HEK293 (cell line): ENCODE measurements around the gene VAV2.

Experiments
- TF ChIP-seq, protein P1 (sequence below): fragments of 450-650 bp; formaldehyde crosslinking; IDR thresholded peaks from 2 replicates; pipeline ENCODE4 v1.5.1; 2016; ENCODE audit warnings: missing biosample characterization, missing genetic modification characterization, borderline replicate concordance
- TF ChIP-seq, protein P2 (sequence below): fragments of 450-650 bp; formaldehyde crosslinking; IDR thresholded peaks from 2 replicates; pipeline ENCODE4 v1.5.1; 2016; ENCODE audit warnings: missing biosample characterization, missing genetic modification characterization

DNA sequence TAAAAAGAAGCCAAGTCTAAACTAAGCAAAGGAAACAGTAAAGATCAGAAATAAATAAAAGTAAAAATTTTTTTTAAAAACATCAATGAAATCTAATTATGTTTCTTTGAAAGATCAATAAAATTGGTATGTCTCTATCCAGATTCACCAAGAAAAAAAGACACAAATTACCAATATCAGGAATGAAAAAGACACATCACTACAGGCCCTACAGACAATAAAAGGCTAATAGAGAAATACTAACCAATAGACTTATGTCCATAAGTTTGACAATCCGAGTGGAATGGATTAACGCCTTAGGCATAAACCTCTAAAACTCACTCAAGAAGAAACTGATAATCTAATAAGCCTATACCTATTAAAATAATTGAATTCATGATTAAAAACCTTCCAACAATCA is 45.5 kb upstream of the VAV2 start:
- TF ChIP-seq, protein P1, sequence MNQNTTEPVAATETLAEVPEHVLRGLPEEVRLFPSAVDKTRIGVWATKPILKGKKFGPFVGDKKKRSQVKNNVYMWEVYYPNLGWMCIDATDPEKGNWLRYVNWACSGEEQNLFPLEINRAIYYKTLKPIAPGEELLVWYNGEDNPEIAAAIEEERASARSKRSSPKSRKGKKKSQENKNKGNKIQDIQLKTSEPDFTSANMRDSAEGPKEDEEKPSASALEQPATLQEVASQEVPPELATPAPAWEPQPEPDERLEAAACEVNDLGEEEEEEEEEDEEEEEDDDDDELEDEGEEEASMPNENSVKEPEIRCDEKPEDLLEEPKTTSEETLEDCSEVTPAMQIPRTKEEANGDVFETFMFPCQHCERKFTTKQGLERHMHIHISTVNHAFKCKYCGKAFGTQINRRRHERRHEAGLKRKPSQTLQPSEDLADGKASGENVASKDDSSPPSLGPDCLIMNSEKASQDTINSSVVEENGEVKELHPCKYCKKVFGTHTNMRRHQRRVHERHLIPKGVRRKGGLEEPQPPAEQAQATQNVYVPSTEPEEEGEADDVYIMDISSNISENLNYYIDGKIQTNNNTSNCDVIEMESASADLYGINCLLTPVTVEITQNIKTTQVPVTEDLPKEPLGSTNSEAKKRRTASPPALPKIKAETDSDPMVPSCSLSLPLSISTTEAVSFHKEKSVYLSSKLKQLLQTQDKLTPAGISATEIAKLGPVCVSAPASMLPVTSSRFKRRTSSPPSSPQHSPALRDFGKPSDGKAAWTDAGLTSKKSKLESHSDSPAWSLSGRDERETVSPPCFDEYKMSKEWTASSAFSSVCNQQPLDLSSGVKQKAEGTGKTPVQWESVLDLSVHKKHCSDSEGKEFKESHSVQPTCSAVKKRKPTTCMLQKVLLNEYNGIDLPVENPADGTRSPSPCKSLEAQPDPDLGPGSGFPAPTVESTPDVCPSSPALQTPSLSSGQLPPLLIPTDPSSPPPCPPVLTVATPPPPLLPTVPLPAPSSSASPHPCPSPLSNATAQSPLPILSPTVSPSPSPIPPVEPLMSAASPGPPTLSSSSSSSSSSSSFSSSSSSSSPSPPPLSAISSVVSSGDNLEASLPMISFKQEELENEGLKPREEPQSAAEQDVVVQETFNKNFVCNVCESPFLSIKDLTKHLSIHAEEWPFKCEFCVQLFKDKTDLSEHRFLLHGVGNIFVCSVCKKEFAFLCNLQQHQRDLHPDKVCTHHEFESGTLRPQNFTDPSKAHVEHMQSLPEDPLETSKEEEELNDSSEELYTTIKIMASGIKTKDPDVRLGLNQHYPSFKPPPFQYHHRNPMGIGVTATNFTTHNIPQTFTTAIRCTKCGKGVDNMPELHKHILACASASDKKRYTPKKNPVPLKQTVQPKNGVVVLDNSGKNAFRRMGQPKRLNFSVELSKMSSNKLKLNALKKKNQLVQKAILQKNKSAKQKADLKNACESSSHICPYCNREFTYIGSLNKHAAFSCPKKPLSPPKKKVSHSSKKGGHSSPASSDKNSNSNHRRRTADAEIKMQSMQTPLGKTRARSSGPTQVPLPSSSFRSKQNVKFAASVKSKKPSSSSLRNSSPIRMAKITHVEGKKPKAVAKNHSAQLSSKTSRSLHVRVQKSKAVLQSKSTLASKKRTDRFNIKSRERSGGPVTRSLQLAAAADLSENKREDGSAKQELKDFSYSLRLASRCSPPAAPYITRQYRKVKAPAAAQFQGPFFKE (tag by site-specific recombination) = no peak
- TF ChIP-seq, protein P2, sequence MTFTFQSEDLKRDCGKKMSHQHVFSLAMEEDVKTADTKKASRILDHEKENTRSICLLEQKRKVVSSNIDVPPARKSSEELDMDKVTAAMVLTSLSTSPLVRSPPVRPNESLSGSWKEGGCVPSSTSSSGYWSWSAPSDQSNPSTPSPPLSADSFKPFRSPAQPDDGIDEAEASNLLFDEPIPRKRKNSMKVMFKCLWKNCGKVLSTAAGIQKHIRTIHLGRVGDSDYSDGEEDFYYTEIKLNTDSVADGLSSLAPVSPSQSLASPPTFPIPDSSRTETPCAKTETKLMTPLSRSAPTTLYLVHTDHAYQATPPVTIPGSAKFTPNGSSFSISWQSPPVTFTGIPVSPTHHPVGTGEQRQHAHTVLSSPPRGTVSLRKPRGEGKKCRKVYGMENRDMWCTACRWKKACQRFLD (tag by site-specific recombination) = no peak
